HG02588 (cell line): ENCODE data around the gene PDXK.
A peak's percentile ranks its signal among the peaks of the same experiment; 100 is the strongest.

ENCODE experiments used
- ATAC-seq: cut with Tn5 transposase; IDR thresholded peaks from one replicate; pipeline ENCODE4 v1.9.1; 2021; ENCODE audit warnings: mild to moderate bottlenecking, moderate library complexity; ENCODE audit not compliant: unreplicated experiment

The PDXK gene

GRCh38 chr21:43801006-43801783, 82.3 kb downstream of the PDXK start:
- no peak for ATAC-seq

- ATAC-seq = no peak
Observed at GRCh38 chr21:43802713-43803313, 83.9 kb downstream of the PDXK start.

- no peak for ATAC-seq
Observed at GRCh38 chr21:43803558-43804300, 84.8 kb downstream of the PDXK start.

- peak; percentile 80 for ATAC-seq
Observed at GRCh38 chr21:43805275-43805800, 86.4 kb downstream of the PDXK start.

- no peak for ATAC-seq
Observed at GRCh38 chr21:43806017-43806710, 87.2 kb downstream of the PDXK start.

GRCh38 chr21:43808367-43808766, 89.4 kb downstream of the PDXK start:
- ATAC-seq = no peak

GRCh38 chr21:43808832-43809251, 89.9 kb downstream of the PDXK start:
- no peak for ATAC-seq

- no peak for ATAC-seq
Observed at GRCh38 chr21:43809346-43809799, 90.4 kb downstream of the PDXK start.

GRCh38 chr21:43809853-43810504, 91.0 kb downstream of the PDXK start:
- no peak for ATAC-seq

GRCh38 chr21:43810505-43811261, 91.8 kb downstream of the PDXK start:
- peak; percentile 53 for ATAC-seq

GRCh38 chr21:43811262-43812105, 92.6 kb downstream of the PDXK start:
- no peak for ATAC-seq
